ENCODE data around the gene PLGRKT.
"Not testable (repeated sequence)": the region's sequence is repeated elsewhere in the genome, so short reads cannot be mapped to it uniquely, and the experiment has no call there.

Gene PLGRKT

DNA sequence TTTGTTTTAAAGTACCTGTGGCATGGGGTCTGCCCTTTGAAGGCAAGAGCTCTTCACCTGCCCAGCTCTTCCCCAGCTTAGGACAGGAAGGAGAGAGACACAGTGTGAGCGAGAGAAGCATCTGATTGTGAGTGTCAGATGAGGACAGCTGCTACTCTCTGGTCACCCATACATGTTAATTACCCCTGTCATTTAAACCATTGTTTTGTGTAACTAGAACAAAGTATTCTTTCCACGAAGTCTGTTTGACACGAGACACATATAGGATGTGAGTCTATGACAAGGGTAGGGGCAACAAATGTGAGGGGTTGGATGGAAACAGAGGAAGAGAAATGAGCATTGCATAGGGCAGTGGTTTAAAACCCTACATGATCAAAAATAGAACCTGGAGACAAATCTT, 9.6 kb upstream of the PLGRKT start:
- peaks cover 62% of the 10 kb centered on the region for H3K4me1 Mint-ChIP-seq
- peak overlapping the region; percentile 52 for H3K27ac Mint-ChIP-seq
- no peaks in the 10 kb centered on the region for H3K27me3 Mint-ChIP-seq
- H3K36me3 Mint-ChIP-seq, result no peaks in the 10 kb centered on the region
- H3K4me3 Mint-ChIP-seq, result no peak overlapping the region
- H3K9me3 Mint-ChIP-seq, result peaks cover 2% of the 10 kb centered on the region
- no peak for DNase-seq
- CTCF ChIA-PET, result interaction anchor here (1.0 to 4.0 kb wide), 4 partner anchors 136 to 684 kb away, joined by 3 to 122 read pairs (median 16); no protein-coding TSS in a partner anchor

DNA sequence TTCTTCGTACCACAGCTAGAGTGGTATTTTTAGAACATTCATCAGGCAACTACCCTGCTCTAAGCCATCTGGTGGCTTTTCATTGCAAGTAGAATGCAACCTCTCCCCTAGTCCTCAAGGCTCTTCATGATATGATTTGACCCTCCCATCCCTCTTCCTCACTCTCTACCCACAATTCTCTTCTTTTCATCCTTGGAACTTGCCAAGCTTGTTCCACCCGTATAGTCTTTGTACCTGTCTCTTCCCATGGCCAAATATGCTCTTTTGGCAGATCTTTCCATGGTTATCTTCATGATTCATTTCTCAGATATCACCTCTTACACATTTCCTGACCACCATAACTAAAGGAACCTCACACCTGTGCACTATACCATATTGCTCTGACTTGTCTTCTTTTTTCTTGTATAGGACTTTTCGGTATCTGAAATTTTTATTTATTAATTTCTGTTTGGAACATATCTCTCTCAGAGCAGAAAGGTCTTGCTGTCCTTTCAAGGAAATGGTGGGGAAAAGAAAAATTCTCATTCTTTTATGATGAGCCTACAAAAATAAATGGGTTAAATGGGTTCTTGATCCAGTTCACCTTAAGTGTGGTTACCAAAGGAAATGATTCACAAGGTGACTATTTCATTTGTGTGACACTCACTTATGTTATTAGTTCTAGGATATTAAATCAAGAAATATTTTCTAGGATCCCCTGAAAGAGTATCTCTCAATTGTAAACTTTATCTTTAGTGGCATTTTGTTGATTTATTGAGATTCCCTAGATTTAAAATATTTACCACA, 8.9 kb upstream of the PLGRKT start:
- Mint-ChIP-seq H3K9me3 (peaks cover 2% of the 10 kb centered on the region), H3K36me3 (no peaks in the 10 kb centered on the region), H3K4me3 (no peak overlapping the region), H3K27me3 (no peaks in the 10 kb centered on the region), H3K27ac (no peak overlapping the region), H3K4me1 (peaks cover 56% of the 10 kb centered on the region)
- DNase-seq, result no peak
- CTCF ChIA-PET, result interaction anchor here (1.0 kb wide), 1 partner anchor 64 kb away, joined by 3 read pairs; the partner anchor contains the start of gene PDCD1LG2

GRCh38 chr9:5445886-5446285, 8.2 kb upstream of the PLGRKT start:
- H3K27ac Mint-ChIP-seq, result no peak overlapping the region
- H3K4me3 Mint-ChIP-seq, result no peak overlapping the region
- peaks cover 53% of the 10 kb centered on the region for H3K4me1 Mint-ChIP-seq
- no peak for DNase-seq
- no peaks in the 10 kb centered on the region for H3K36me3 Mint-ChIP-seq
- peaks cover 2% of the 10 kb centered on the region for H3K9me3 Mint-ChIP-seq
- no peaks in the 10 kb centered on the region for H3K27me3 Mint-ChIP-seq
- CTCF ChIA-PET, result interaction anchor here (1.0 kb wide), 1 partner anchor 65 kb away, joined by 3 read pairs; the partner anchor contains the start of gene PDCD1LG2

GRCh38 chr9:5445096-5445495, 7.4 kb upstream of the PLGRKT start:
- H3K36me3 Mint-ChIP-seq, H3K27me3 Mint-ChIP-seq, DNase-seq, H3K4me3 Mint-ChIP-seq, CTCF ChIA-PET, H3K9me3 Mint-ChIP-seq: not testable (repeated sequence)
- peaks cover 54% of the 10 kb centered on the region for H3K4me1 Mint-ChIP-seq
- H3K27ac Mint-ChIP-seq, result peak overlapping the region; percentile 19

DNA sequence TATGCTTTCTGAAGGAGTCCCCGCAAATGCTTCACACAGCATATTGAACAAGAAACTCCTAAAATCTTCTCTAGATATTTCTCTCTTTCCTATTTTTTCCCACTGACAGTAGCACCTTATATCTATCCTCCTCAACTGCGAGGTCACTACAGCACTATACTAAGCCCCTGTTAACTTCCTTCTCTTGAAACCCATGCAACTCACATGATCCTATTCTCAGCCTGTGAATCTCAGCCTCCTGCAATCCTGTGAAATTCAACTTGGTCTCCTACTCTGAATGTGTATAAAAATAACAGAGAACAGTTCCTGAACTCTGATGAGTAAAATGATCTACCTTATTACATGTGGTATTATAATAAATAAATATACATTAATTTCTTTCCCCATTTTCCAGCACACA, 6.1 kb upstream of the PLGRKT start:
- CTCF ChIA-PET, result interaction anchor here (0.7 to 4.7 kb wide), 9 partner anchors 19 to 681 kb away, joined by 3 to 45 read pairs (median 4); partner anchors contain the start of gene INSL6
- no peaks in the 10 kb centered on the region for H3K36me3 Mint-ChIP-seq
- no peak overlapping the region for H3K27ac Mint-ChIP-seq
- H3K27me3 Mint-ChIP-seq, result no peaks in the 10 kb centered on the region
- DNase-seq, result no peak
- peaks cover 2% of the 10 kb centered on the region for H3K9me3 Mint-ChIP-seq
- peaks cover 46% of the 10 kb centered on the region for H3K4me1 Mint-ChIP-seq
- no peak overlapping the region for H3K4me3 Mint-ChIP-seq

- CTCF ChIA-PET, result interaction anchor here (0.6 to 4.7 kb wide), 18 partner anchors 8 to 683 kb away, joined by 3 to 45 read pairs (median 4); partner anchors contain the start of genes CD274 and INSL6
- H3K36me3 Mint-ChIP-seq, result no peaks in the 10 kb centered on the region
- no peaks in the 10 kb centered on the region for H3K27me3 Mint-ChIP-seq
- peak; percentile 44 for DNase-seq
- no peak overlapping the region for H3K27ac Mint-ChIP-seq
- peaks cover 2% of the 10 kb centered on the region for H3K9me3 Mint-ChIP-seq
- peaks cover 44% of the 10 kb centered on the region for H3K4me1 Mint-ChIP-seq
- no peak overlapping the region for H3K4me3 Mint-ChIP-seq
Measured at GRCh38 chr9:5442400-5443011, 4.8 kb upstream of the PLGRKT start.

GRCh38 chr9:5441043-5441442, 3.3 kb upstream of the PLGRKT start:
- no peak overlapping the region for H3K27ac Mint-ChIP-seq
- H3K27me3 Mint-ChIP-seq, result no peaks in the 10 kb centered on the region
- DNase-seq, result no peak
- CTCF ChIA-PET, result interaction anchor here (0.9 to 5.2 kb wide), 5 partner anchors 9 to 255 kb away, joined by 3 to 45 read pairs (median 25); partner anchors contain the start of genes CD274 and INSL6
- peaks cover 44% of the 10 kb centered on the region for H3K4me1 Mint-ChIP-seq
- no peak overlapping the region for H3K4me3 Mint-ChIP-seq
- peaks cover 2% of the 10 kb centered on the region for H3K9me3 Mint-ChIP-seq
- H3K36me3 Mint-ChIP-seq, result peaks cover 12% of the 10 kb centered on the region

GRCh38 chr9:5440426-5440825, 2.7 kb upstream of the PLGRKT start:
- Mint-ChIP-seq H3K4me1 (peaks cover 45% of the 10 kb centered on the region), H3K4me3 (no peak overlapping the region), H3K9me3 (peaks cover 2% of the 10 kb centered on the region), H3K27ac (no peak overlapping the region), H3K27me3 (no peaks in the 10 kb centered on the region), H3K36me3 (peaks cover 17% of the 10 kb centered on the region)
- DNase-seq, result no peak
- CTCF ChIA-PET, result interaction anchor here (0.9 to 5.2 kb wide), 6 partner anchors 9 to 697 kb away, joined by 3 to 45 read pairs (median 14); partner anchors contain the start of genes CD274 and INSL6

DNA sequence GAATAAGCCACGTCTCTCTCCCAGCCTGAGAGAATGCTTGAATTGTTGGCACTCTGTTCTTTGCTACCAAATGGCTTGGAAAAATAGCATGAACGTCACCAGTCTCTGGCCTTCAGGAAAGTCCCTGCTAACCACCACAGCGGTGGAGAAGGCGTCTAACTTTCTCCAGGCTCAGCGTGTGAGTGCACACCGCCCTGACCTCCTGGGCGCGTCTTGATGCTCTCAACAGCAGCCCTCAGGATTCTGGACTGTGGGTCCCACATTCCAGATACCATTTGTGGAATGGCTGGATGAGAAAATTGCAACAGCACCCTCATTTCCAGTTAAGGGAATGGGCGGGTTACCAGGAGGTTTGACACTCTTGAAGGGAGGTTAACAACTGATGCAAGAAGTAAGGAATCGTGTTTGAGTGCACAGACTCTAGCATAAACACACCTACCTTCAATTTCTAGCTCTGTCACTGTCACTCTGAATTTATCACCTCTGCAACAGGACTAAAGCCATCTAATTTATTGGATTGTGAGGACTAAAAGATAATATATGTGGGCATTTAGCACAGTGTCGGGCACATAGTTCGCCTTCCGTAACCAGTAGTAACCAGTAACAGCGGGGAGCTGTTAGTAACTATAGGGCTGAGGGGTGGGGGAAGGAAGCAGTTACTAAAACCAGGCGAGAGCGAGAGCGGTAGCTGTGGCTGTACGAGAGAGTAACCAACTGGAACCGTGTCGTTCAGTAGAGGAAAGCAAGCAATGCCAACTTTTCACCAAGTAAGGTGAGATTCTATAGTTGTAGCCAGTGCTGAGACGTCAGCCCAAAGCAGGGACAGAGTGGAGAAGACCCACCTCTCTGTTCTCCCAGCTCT, 807 bp upstream of the PLGRKT start:
- CTCF ChIA-PET, result interaction anchor here (1.0 to 5.2 kb wide), 6 partner anchors 11 to 682 kb away, joined by 3 to 37 read pairs (median 9); partner anchors contain the start of gene CD274
- Mint-ChIP-seq H3K4me3 (peak overlapping the region; percentile 94), H3K4me1 (peaks cover 38% of the 10 kb centered on the region), H3K9me3 (peaks cover 4% of the 10 kb centered on the region), H3K27ac (peak overlapping the region; percentile 97), H3K36me3 (peaks cover 25% of the 10 kb centered on the region), H3K27me3 (no peaks in the 10 kb centered on the region)
- peak; percentile 61 for DNase-seq

DNA sequence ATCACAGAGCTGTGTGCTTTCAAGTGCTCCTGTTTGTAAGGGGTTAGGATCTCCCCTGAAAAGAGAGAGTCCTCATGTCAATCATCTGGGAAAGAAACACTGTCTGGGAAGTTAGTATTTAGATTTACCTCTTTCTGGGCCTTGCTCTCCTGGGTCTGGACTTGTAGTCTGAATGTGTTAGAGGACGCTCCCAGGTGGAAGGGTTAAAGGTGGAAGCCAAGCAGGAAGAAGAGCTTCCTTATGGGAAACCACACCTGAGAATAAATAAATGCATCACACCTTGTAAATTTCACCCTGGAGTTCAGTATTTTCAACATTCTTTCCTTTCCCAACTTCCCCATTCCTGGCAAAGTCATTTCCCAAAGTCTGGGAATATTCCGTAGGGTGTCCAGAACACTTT, 1.3 kb downstream of the PLGRKT start:
- DNase-seq, result no peak
- CTCF ChIA-PET, result interaction anchor here (0.9 to 5.2 kb wide), 6 partner anchors 10 to 250 kb away, joined by 3 to 37 read pairs (median 5); partner anchors contain the start of gene CD274
- Mint-ChIP-seq H3K4me3 (peak overlapping the region; percentile 94), H3K36me3 (peaks cover 39% of the 10 kb centered on the region), H3K4me1 (peaks cover 38% of the 10 kb centered on the region), H3K27me3 (no peaks in the 10 kb centered on the region), H3K9me3 (peaks cover 4% of the 10 kb centered on the region), H3K27ac (peak overlapping the region; percentile 97)

GRCh38 chr9:5435912-5436311, 1.8 kb downstream of the PLGRKT start:
- Mint-ChIP-seq H3K4me3 (peak overlapping the region; percentile 94), H3K9me3 (peaks cover 4% of the 10 kb centered on the region), H3K27me3 (no peaks in the 10 kb centered on the region), H3K27ac (peak overlapping the region; percentile 97), H3K4me1 (peaks cover 36% of the 10 kb centered on the region), H3K36me3 (peaks cover 41% of the 10 kb centered on the region)
- CTCF ChIA-PET, result interaction anchor here (0.6 kb wide), 1 partner anchor 172 kb away, joined by 3 read pairs; no protein-coding TSS in a partner anchor
- no peak for DNase-seq

DNA sequence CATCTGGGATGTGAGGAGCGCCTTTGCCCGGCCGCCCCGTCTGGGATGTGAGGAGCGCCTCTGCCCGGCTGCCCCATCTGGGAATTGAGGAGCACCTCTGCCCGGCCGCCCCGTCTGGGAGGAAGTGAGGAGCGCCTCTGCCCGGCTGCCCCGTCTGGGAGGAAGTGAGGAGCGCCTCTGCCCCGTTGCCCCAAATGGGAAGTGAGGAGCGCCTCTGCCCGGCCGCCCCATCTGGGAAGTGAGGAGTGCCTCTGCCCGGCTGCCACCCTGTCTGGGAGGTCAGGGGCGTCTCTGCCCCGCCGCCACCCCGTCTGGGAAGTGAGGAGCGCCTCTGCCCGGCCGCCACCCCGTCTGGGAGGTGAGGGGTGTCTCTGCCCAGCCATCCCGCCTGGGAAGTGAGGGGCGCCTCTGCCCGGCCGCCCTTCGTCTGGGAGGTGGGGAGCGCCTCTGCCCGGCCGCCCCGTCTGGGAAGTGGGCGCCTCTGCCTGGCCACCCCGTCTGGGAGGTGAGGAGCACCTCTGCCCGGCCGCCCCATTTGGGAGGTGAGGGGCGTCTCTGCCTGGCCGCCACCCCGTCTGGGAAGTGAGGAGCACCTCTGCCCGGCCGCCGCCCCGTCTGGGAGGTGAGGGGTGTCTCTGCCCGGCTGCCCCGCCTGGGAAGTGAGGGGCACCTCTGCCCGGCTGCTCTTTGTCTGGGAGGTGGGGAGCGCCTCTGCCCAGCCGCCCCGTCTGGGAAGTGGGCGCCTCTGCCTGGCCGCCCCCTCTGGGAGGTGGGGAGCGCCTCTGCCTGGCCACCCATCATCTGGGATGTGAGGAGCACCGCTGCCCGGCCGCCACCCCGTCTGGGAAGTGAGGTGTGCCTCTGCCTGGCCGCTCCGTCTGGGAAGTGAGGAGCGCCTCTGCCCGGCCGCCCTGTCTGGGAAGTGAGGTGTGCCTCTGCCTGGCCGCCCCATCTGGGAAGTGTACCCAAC, 3.6 kb downstream of the PLGRKT start:
- H3K4me3 Mint-ChIP-seq, H3K9me3 Mint-ChIP-seq, H3K27me3 Mint-ChIP-seq, DNase-seq, H3K27ac Mint-ChIP-seq: not testable (repeated sequence)
- CTCF ChIA-PET, result interaction anchor here (0.6 kb wide), 1 partner anchor 150 kb away, joined by 4 read pairs; no protein-coding TSS in a partner anchor
- Mint-ChIP-seq H3K4me1 (peaks cover 34% of the 10 kb centered on the region), H3K36me3 (peaks cover 46% of the 10 kb centered on the region)

GRCh38 chr9:5433328-5433727, 4.4 kb downstream of the PLGRKT start:
- Mint-ChIP-seq H3K4me1 (peaks cover 26% of the 10 kb centered on the region), H3K36me3 (peaks cover 48% of the 10 kb centered on the region)
- CTCF ChIA-PET, H3K27me3 Mint-ChIP-seq, H3K4me3 Mint-ChIP-seq, H3K27ac Mint-ChIP-seq, DNase-seq, H3K9me3 Mint-ChIP-seq: not testable (repeated sequence)
